Measurements from ENCODE around the gene HSH2D. TPM values are rescaled to one million over a fixed set of nuclear protein-coding genes. Genes with fewer than 3 reads are reported as not detected.

The HSH2D gene
- total and polyA plus RNA-seq, 10 of the 15 experiments (the other 5 are each of a cell fraction or from before 2014, with no cell fraction given), result 22.0 to 145 (median 89.3) TPM

DNA sequence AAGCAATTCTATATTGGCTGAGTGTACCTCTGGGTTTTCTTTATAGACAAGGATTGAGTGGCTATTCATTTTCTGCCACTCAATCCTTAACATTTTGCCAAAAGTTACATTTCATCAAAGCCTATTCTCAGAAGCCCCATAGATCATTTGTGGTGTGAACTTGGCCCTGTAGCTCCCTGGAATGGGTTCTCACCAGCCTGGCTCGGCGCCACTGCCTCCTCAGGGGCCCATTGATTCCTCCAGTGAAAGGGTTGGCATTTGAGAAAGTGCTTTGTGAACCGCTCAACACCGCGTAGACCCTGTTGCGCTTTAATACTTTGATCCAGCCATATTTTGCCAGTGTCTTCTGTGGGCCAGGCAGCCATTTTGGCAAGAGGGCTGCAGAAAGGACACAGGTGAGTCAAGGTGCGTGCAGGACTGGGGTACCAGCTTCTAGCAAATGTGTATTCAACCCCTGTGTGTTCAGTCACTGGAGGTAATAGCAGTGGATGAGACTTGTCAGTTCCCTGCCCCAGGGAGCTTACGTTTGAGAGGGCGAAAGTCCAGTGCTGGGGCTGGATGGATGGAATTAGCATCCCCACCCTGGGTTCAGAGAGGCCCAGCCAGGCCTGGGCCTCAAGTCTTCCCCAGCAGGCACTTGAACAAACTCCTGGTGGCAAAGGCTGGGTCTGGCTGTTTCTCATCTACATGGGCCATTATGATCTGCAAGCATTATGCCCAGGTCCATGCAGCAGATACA, 28.0 kb upstream of the HSH2D start:
- DNase-seq (ENCODE audit: low read depth, low spot score), result no peak
- H3K4me1 ChIP-seq (ENCODE audit: control insufficient read depth, insufficient read depth, low read length), result peaks cover 66% of the 10 kb centered on the region
- peak overlapping the region; percentile 43; the same call in 1 of the 2 replicates for H3K9ac ChIP-seq (ENCODE audit: control insufficient read depth, insufficient read depth, low read length)
- ChIA-PET POLR2A (interaction anchor here (0.9 to 11.3 kb wide), 3 partner anchors 20 to 28 kb away, joined by 3 to 174 read pairs (median 4); partner anchors contain the start of gene HSH2D), SMC1A (ENCODE audit: uncharacterized antibody, unreplicated experiment) (interaction anchor here (0.8 to 8.6 kb wide), 10 partner anchors 25 to 70 kb away, joined by 3 to 135 read pairs (median 4); partner anchors contain the start of genes FAM32A, HSH2D and TPM4), RAD21 (ENCODE audit: unreplicated experiment) (interaction anchor here (0.7 to 5.6 kb wide), 5 partner anchors 24 to 66 kb away, joined by 3 to 80 read pairs (median 12); partner anchors contain the start of gene HSH2D), CTCF (interaction anchor here (0.7 to 6.8 kb wide), 8 partner anchors 21 to 69 kb away, joined by 3 to 111 read pairs (median 16); partner anchors contain the start of genes FAM32A, HSH2D and TPM4)
- intact Hi-C loops (cut with micrococcal nuclease; ENCODE audit: unreplicated experiment) (loop anchor here (10.0 kb wide), 1 partner anchor 329 kb away; no protein-coding TSS in a partner anchor), in situ Hi-C loops (cut with MboI) (no loop called here)
- H3K4me2 ChIP-seq (ENCODE audit: control insufficient read depth, insufficient read depth), result peak overlapping the region; percentile 82
- peak overlapping the region; percentile 35; the same call in 1 of the 2 replicates for H3K4me3 ChIP-seq
- TF ChIP-seq SRF (IDR thresholded peaks at IDR 0.05; ENCODE audit: low read depth in 2 of 2, low read length in 2 of 2), result no peak
- TF ChIP-seq DPF2 (IDR thresholded peaks at IDR 0.05), result no peak
- TF ChIP-seq YY1 (IDR thresholded peaks at IDR 0.05; ENCODE audit: low read depth, low read length), result peak; percentile 63
- no peak for TF ChIP-seq RBBP5 (conservative IDR thresholded peaks at IDR 0.05)
- TF ChIP-seq SREBF1 (IDR thresholded peaks at IDR 0.05; ENCODE audit: low read length), result no peak
- 96% methylated on average over 9 of the region's 9 CpGs for WGBS (ENCODE audit: insufficient coverage, insufficient replicate concordance, low lambda C conversion rate, missing lambda C conversion rate)
- FAIRE-seq, result no peak
- no peak for ATAC-seq
- no peaks in the 10 kb centered on the region for H3K27me3 ChIP-seq (replicated peaks in 1 of 2; ENCODE audit: control insufficient read depth in 2 of 2, insufficient read depth in 2 of 2, low read length in 1 of 2)
- H2AFZ ChIP-seq (ENCODE audit: control insufficient read depth, low read depth, low read length), result no peak overlapping the region
- peaks cover 0 to 14% of the 10 kb centered on the region in 2 experiments; a peak in 3 of 4 replicates for H3K36me3 ChIP-seq (ENCODE audit: control insufficient read depth in 2 of 2, insufficient read depth in 2 of 2, low read length in 1 of 2)
- H4K20me1 ChIP-seq (ENCODE audit: control insufficient read depth, insufficient read depth), result no peaks in the 10 kb centered on the region
- peaks cover 72% of the 10 kb centered on the region for H3K79me2 ChIP-seq (ENCODE audit: control insufficient read depth, insufficient read depth, low read length)
- peak overlapping the region; percentile 100 for H3K27ac ChIP-seq (ENCODE audit: control insufficient read depth, insufficient read depth)
- H3K9me3 ChIP-seq (replicated peaks; ENCODE audit: control insufficient read depth, insufficient read depth, low read length), result no peaks in the 10 kb centered on the region
- no TSS peak for BruUV-seq (replicated peaks)
